Stomach smooth muscle (tissue), 2 donors: Measurements from ENCODE around the gene EGR1.
A peak's percentile ranks its signal among the peaks of the same experiment; 100 is the strongest.

Source experiments
- H3K27ac ChIP-seq: one replicate; pipeline ENCODE4 v1.7.0; 2013; ENCODE audit warnings: mild to moderate bottlenecking, low read length, inconsistent platforms
- H3K27me3 ChIP-seq, 2 donors: one replicate each; pipeline ENCODE4 v1.7.0; 2013; ENCODE audit warnings: low read length in 2 of 2; ENCODE audit not compliant: insufficient read depth in 2 of 2, control insufficient read depth in 1 of 2
- H3K36me3 ChIP-seq, 2 donors: one replicate each; pipeline ENCODE4 v1.7.0; 2013; ENCODE audit warnings: low read length in 2 of 2; ENCODE audit not compliant: control insufficient read depth in 2 of 2, insufficient read depth in 2 of 2
- H3K4me1 ChIP-seq: one replicate; pipeline ENCODE4 v1.7.0; 2013; ENCODE audit warnings: low read length; ENCODE audit not compliant: control insufficient read depth, insufficient read depth
- H3K4me3 ChIP-seq, 2 donors: one replicate each; pipeline ENCODE4 v1.7.0; 2013; ENCODE audit warnings: low read length in 2 of 2
- H3K9ac ChIP-seq, 2 donors: one replicate each; pipeline ENCODE4 v1.7.0; 2013; ENCODE audit warnings: low read length in 2 of 2, mild to moderate bottlenecking in 1 of 2
- H3K9me3 ChIP-seq, 2 donors: one replicate each; pipeline ENCODE4 v1.7.0; 2013; ENCODE audit warnings: low read length in 2 of 2; ENCODE audit not compliant: control insufficient read depth in 2 of 2
- donor health status: healthy.
- donor health status: Pancreatic carcinoma.

Gene EGR1

GRCh38 chr5:138444078-138444773 lies 21.1 kb upstream of the EGR1 start:
- Histone ChIP-seq H3K27ac (no peak overlapping the region), H3K4me1 (peaks cover 14% of the 10 kb centered on the region), H3K27me3 (no peaks in the 10 kb centered on the region), H3K4me3 (no peak overlapping the region), H3K9ac (no peak overlapping the region), H3K9me3 (no peaks in the 10 kb centered on the region), H3K36me3 (no peaks in the 10 kb centered on the region)

DNA sequence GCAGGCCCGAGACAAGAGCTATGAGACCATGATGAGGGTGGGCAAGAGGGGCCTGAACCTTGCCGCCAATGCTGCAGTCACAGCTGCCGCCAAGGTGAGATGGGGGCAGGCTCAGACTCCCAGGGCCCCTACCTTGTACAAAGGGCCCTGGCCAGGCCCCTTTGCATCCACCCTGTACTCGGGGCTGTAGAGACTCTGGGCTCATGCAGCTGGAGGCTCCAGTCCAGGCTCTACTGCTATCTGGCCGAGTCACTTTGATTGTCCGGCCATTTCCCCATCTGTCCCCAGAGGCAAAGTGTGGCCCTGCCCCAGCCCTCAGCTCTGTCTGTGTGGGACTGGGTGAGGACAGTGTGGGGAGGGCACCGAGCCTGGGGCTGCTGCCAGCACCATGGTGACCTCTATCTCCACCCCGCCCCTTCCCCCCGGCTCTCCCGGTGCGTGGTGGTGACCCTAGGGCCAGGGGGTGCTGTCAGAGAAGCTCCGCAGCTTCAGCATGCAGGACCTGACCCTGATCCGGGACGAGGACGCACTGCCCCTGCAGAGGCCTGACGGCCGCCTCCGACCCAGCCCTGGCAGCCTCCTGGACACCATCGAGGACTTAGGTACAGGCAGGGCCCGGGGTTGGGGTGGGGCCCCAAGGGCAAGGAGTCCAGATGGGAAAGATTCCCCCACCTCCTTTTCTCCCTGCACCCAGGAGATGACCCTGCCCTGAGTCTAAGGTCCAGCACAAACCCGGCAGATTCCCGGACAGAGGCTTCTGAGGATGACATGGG lies 20.3 kb upstream of the EGR1 start:
- H3K27me3 ChIP-seq: no peaks in the 10 kb centered on the region
- no peaks in the 10 kb centered on the region for H3K9me3 ChIP-seq
- no peak overlapping the region for H3K4me3 ChIP-seq
- H3K27ac ChIP-seq: no peak overlapping the region
- no peak overlapping the region for H3K9ac ChIP-seq
- H3K4me1 ChIP-seq: peaks cover 13% of the 10 kb centered on the region
- no peaks in the 10 kb centered on the region for H3K36me3 ChIP-seq

- no peaks in the 10 kb centered on the region for H3K36me3 ChIP-seq
- no peak overlapping the region for H3K9ac ChIP-seq
- no peak overlapping the region for H3K4me3 ChIP-seq
- H3K27ac ChIP-seq: no peak overlapping the region
- no peaks in the 10 kb centered on the region for H3K9me3 ChIP-seq
- peaks cover 10% of the 10 kb centered on the region for H3K4me1 ChIP-seq
- no peaks in the 10 kb centered on the region for H3K27me3 ChIP-seq
These were observed 19.6 kb upstream of the EGR1 start for GRCh38 chr5:138445547-138446271.

DNA sequence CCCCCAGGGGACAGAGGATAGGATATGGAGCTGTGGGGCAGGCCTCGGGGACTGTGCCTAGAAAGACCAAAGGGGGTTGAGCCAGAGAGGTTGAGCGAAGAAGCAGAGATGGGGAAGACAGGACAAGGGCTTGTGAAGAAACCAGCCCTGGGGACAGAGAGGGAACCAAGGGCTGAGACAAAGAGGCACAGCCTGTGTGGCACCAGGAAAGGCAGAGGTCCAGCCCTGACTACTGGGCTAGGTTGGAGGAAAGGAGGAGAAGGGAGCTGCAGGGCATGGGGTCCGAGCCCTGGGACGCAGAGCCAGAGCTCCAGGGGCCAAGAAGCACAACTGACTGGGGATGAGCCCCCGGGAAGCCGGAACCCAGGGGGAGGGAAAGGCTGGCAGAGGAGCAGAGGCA lies 17.2 kb upstream of the EGR1 start:
- no peak overlapping the region for H3K27ac ChIP-seq
- H3K36me3 ChIP-seq: no peaks in the 10 kb centered on the region
- H3K27me3 ChIP-seq: no peaks in the 10 kb centered on the region
- H3K9me3 ChIP-seq: no peaks in the 10 kb centered on the region
- H3K4me1 ChIP-seq: peaks cover 10% of the 10 kb centered on the region
- H3K9ac ChIP-seq: no peak overlapping the region
- H3K4me3 ChIP-seq: no peak overlapping the region

GRCh38 chr5:138448481-138449398 lies 16.5 kb upstream of the EGR1 start:
- Histone ChIP-seq H3K9ac (peak overlapping the region in 1 of 2 donors; percentile 77), H3K27ac (no peak overlapping the region), H3K4me3 (no peak overlapping the region), H3K4me1 (peaks cover 10% of the 10 kb centered on the region), H3K36me3 (no peaks in the 10 kb centered on the region), H3K27me3 (no peaks in the 10 kb centered on the region), H3K9me3 (no peaks in the 10 kb centered on the region)

DNA sequence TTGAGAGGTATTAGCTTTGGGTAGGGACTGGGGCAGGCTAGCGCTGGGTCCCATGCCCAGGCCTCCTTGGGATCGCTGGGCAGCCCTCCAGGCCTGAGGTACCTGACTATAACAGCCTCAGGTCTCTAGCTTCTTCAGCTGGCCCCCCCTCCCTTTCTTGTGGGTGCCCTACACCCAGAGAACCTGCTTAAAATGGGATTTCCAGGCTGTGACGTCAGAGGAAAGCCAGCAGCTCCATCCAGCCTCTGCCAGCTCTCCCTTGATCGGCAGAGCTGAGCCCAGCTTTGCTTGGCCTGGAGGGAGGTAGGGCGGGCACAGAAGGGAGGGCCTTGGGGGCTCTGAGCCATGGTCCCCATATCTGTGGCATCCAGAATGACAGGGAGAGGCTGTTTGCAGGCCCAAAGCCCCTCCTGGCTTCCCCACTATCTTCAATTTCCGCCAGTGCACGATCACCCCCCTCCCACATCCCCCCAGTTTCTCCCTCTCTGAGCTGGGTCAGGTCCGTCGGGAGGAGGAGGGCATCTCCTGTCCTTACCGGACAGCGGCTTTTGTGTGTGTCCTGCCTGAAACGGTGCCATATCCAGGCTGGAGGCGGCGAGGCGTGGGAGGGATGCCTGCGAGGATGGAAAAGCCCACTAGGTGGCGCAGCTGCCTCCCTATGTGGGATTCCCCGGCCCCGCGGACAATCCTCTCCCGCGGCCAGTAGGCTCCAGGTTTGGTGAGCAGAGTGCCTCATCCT lies 15.6 kb upstream of the EGR1 start:
- peak overlapping the region; percentile 57 to 59 for H3K4me3 ChIP-seq
- no peak overlapping the region for H3K27ac ChIP-seq
- peak overlapping the region; percentile 36 to 77 for H3K9ac ChIP-seq
- no peaks in the 10 kb centered on the region for H3K9me3 ChIP-seq
- H3K27me3 ChIP-seq: no peaks in the 10 kb centered on the region
- H3K36me3 ChIP-seq: no peaks in the 10 kb centered on the region
- peaks cover 10% of the 10 kb centered on the region for H3K4me1 ChIP-seq

- Histone ChIP-seq H3K4me3 (no peak overlapping the region), H3K36me3 (no peaks in the 10 kb centered on the region), H3K27ac (no peak overlapping the region), H3K27me3 (no peaks in the 10 kb centered on the region), H3K9me3 (no peaks in the 10 kb centered on the region), H3K4me1 (peaks cover 20% of the 10 kb centered on the region), H3K9ac (no peak overlapping the region)
These were observed 14.3 kb upstream of the EGR1 start for GRCh38 chr5:138450971-138451370.

DNA sequence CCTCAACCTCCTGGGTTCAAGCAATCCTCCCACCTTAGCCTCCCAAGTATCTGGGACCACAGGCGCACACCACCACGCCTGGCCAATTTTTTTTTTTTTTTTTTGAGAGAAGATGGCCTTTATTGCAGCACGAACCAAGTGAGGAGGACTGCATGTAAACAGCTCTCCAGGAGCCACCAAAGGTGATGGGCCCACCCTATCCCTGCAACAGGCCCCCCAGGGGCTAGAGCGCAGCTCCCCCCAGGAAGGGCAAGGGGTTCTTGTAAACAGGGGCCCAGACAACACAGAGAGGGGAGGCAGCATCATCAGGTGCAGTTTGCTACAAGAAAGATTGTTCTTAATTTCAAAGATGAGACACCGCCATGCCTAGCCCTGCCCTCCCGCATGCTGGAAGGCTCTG lies 12.6 kb upstream of the EGR1 start:
- H3K9me3 ChIP-seq: no peaks in the 10 kb centered on the region
- peaks cover 22% of the 10 kb centered on the region for H3K4me1 ChIP-seq
- H3K9ac ChIP-seq: no peak overlapping the region
- H3K36me3 ChIP-seq: no peaks in the 10 kb centered on the region
- no peak overlapping the region for H3K27ac ChIP-seq
- H3K27me3 ChIP-seq: no peaks in the 10 kb centered on the region
- H3K4me3 ChIP-seq: no peak overlapping the region

GRCh38 chr5:138453590-138453989 lies 11.7 kb upstream of the EGR1 start:
- Histone ChIP-seq H3K36me3 (no peaks in the 10 kb centered on the region), H3K27me3 (no peaks in the 10 kb centered on the region), H3K27ac (no peak overlapping the region), H3K9me3 (no peaks in the 10 kb centered on the region), H3K4me1 (peaks cover 31% of the 10 kb centered on the region), H3K4me3 (no peak overlapping the region), H3K9ac (no peak overlapping the region)

GRCh38 chr5:138454121-138454520 lies 11.2 kb upstream of the EGR1 start:
- no peaks in the 10 kb centered on the region for H3K9me3 ChIP-seq
- no peaks in the 10 kb centered on the region for H3K27me3 ChIP-seq
- no peaks in the 10 kb centered on the region for H3K36me3 ChIP-seq
- no peak overlapping the region for H3K27ac ChIP-seq
- H3K4me3 ChIP-seq: no peak overlapping the region
- H3K9ac ChIP-seq: no peak overlapping the region
- H3K4me1 ChIP-seq: peaks cover 34% of the 10 kb centered on the region
